CD14-positive monocyte (primary cell): Measurements from ENCODE around the gene CYB561A3. TPM values are rescaled to one million over a fixed set of nuclear protein-coding genes. Genes with fewer than 3 reads are reported as not detected.
A peak's percentile ranks its signal among the peaks of the same experiment; 100 is the strongest.

Experiments used
- DNase-seq, 3 donors: peaks; one replicate each; pipeline ENCODE4 v3.0.0-alpha.2; 2011 to 2022
- H2AFZ ChIP-seq: 2 replicates; pipeline ENCODE4 v1.6.0; 2012; ENCODE audit warnings: mild to moderate bottlenecking, low read depth, low read length, inconsistent platforms; ENCODE audit not compliant: insufficient read depth, poor library complexity, severe bottlenecking
- H3K27ac ChIP-seq, 2 donors: 1 replicate in 1 of 2; 2 replicates in 1 of 2; pipeline ENCODE4 v1.5.1; 2012 to 2013; ENCODE audit warnings: low read length in 2 of 2, control low read depth in 1 of 2, inconsistent platforms in 1 of 2, low read depth in 1 of 2, mild to moderate bottlenecking in 1 of 2
- H3K27me3 ChIP-seq, 2 donors: one replicate each; pipeline versions ENCODE4 v1.6.0 to v1.6.1; 2011 to 2013; ENCODE audit warnings: low read length in 2 of 2; ENCODE audit not compliant: control insufficient read depth in 2 of 2, insufficient read depth in 2 of 2
- H3K36me3 ChIP-seq, 2 donors: replicated peaks in 1 of 2; 1 replicate in 1 of 2; 2 replicates in 1 of 2; pipeline versions ENCODE4 v1.5.1 to v1.6.1; 2012 to 2013; ENCODE audit warnings: low read length in 2 of 2, control low read depth in 1 of 2, inconsistent platforms in 1 of 2, mild to moderate bottlenecking in 1 of 2; ENCODE audit not compliant: insufficient read depth in 2 of 2, control insufficient read depth in 1 of 2
- H3K4me1 ChIP-seq, 2 donors: 1 replicate in 1 of 2; 2 replicates in 1 of 2; pipeline versions ENCODE4 v1.5.1 to v1.6.1; 2012 to 2013; ENCODE audit warnings: low read length in 2 of 2, control low read depth in 1 of 2, inconsistent platforms in 1 of 2, mild to moderate bottlenecking in 1 of 2, moderate library complexity in 1 of 2; ENCODE audit not compliant: insufficient read depth in 2 of 2, control insufficient read depth in 1 of 2
- H3K4me2 ChIP-seq: replicated peaks from 2 replicates; pipeline ENCODE3; 2012; ENCODE audit warnings: low read length, moderate library complexity, mild to moderate bottlenecking; ENCODE audit not compliant: poor library complexity, severe bottlenecking; ENCODE audit errors: extremely low read depth
- H3K4me3 ChIP-seq, 3 experiments: fragments of 200-600 bp in 1 of 3; sonication (generic) in 1 of 3; replicated peaks in 1 of 3; 1 replicate in 2 of 3; 2 replicates in 1 of 3; pipeline ENCODE4 v1.5.1; 2011 to 2013; ENCODE audit warnings: low read length in 3 of 3, mild to moderate bottlenecking in 3 of 3, control low read depth in 2 of 3, low read depth in 2 of 3, inconsistent platforms in 1 of 3, moderate library complexity in 1 of 3
- H3K79me2 ChIP-seq: 2 replicates; pipeline ENCODE4 v1.6.0; 2012; ENCODE audit warnings: mild to moderate bottlenecking, control low read depth, inconsistent platforms, low read length, moderate library complexity; ENCODE audit not compliant: insufficient read depth
- H3K9ac ChIP-seq: 2 replicates; pipeline ENCODE4 v1.6.0; 2017; ENCODE audit warnings: low read length, mild to moderate bottlenecking; ENCODE audit not compliant: insufficient read depth, poor library complexity, severe bottlenecking
- H3K9me3 ChIP-seq, 2 donors: replicated peaks in 1 of 2; 1 replicate in 1 of 2; 2 replicates in 1 of 2; pipeline versions ENCODE4 v1.5.1 to v1.6.1; 2012 to 2013; ENCODE audit warnings: low read length in 2 of 2, control low read depth in 1 of 2; ENCODE audit not compliant: control insufficient read depth in 1 of 2, insufficient read depth in 1 of 2
- H4K20me1 ChIP-seq: 2 replicates; pipeline ENCODE4 v1.6.0; 2012; ENCODE audit warnings: mild to moderate bottlenecking, low read length, control low read depth, moderate library complexity; ENCODE audit not compliant: insufficient read depth
- H3K27ac Mint-ChIP-seq, 7 donors: one replicate each; pipeline ENCODE4 v1.8.0; 2020; ENCODE audit warnings: mild to moderate bottlenecking in 7 of 7, mixed read lengths in 7 of 7, moderate library complexity in 6 of 7, inconsistent platforms in 2 of 7
- H3K27me3 Mint-ChIP-seq, 3 donors: one replicate each; pipeline ENCODE4 v1.8.0; 2021 to 2022; ENCODE audit warnings: low read depth in 3 of 3, mild to moderate bottlenecking in 3 of 3, mixed read lengths in 3 of 3, moderate library complexity in 3 of 3, inconsistent platforms in 1 of 3
- H3K36me3 Mint-ChIP-seq, 2 donors: one replicate each; pipeline ENCODE4 v1.8.0; 2020; ENCODE audit warnings: mixed read lengths in 2 of 2, inconsistent platforms in 1 of 2, mild to moderate bottlenecking in 1 of 2
- H3K4me1 Mint-ChIP-seq: one replicate; pipeline ENCODE4 v1.8.0; 2020; ENCODE audit warnings: mild to moderate bottlenecking, mixed read lengths
- H3K4me3 Mint-ChIP-seq, 2 donors: one replicate each; pipeline ENCODE4 v1.8.0; 2020; ENCODE audit warnings: mild to moderate bottlenecking in 2 of 2, mixed read lengths in 2 of 2, moderate library complexity in 1 of 2
- H3K9me3 Mint-ChIP-seq, 7 donors: one replicate each; pipeline ENCODE4 v1.8.0; 2020 to 2022; ENCODE audit warnings: mixed read lengths in 7 of 7, mild to moderate bottlenecking in 6 of 7, moderate library complexity in 6 of 7, inconsistent platforms in 2 of 7
- WGBS: methylation state at CpG from one replicate; pipeline ENCODE4 v1.1.5; 2013; ENCODE audit warnings: missing lambda C conversion rate; ENCODE audit not compliant: insufficient coverage; 5-methylcytosine and 5-hydroxymethylcytosine counted together
- intact Hi-C, 2 donors: fragments of 100-400 bp; cut with micrococcal nuclease; formaldehyde crosslinking; loops; one replicate each; pipeline versions ENCODE4 v1.15.0 to v1.15.1; 2023
- polyA minus RNA-seq: library from RNA; depleted of rRNA, polyadenylated mRNA; stranded (reverse); fragments of >200 nt; gene quantifications from 2 replicates; pipeline ENCODE4 v1.2.3, GENCODE V29; 2012
- polyA plus RNA-seq, 3 donors: library from polyadenylated mRNA; depleted of rRNA in 1 of 3; unstranded in 2 of 3; stranded (reverse) in 1 of 3; fragments of 300-500 nt in 2 of 3; fragments of >200 nt in 1 of 3; fragmentation: Illumina TruSeq in 2 of 3; gene quantifications; 1 replicate in 2 of 3; 2 replicates in 1 of 3; pipeline ENCODE4 v1.2.3, GENCODE V29; 2012 to 2021
- total RNA-seq, 12 experiments: library from RNA in 1 of 12; stranded (reverse) in 1 of 12; fragments of 120-200 nt in 1 of 12; gene quantifications; one replicate each; pipeline ENCODE4 v1.2.4 and lab custom pipeline; 2013 to 2026; ENCODE audit warnings: mixed read lengths in 6 of 12, inconsistent platforms in 1 of 12
- TF ChIP-seq, protein P1 (sequence below): fragments of 200-600 bp; IDR thresholded peaks from one replicate; pipeline ENCODE4 v1.8.0; 2022; ENCODE audit warnings: antibody characterized with exemption, mild to moderate bottlenecking

Gene CYB561A3, protein sequence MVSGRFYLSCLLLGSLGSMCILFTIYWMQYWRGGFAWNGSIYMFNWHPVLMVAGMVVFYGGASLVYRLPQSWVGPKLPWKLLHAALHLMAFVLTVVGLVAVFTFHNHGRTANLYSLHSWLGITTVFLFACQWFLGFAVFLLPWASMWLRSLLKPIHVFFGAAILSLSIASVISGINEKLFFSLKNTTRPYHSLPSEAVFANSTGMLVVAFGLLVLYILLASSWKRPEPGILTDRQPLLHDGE
- 26.9 TPM for total RNA-seq (2013)
- polyA plus RNA-seq (100 to 1,000 TPM in 2 of 3 donors, 10 to 100 TPM in 1; 79.7 to 112 (median 112) TPM), polyA minus RNA-seq (25.1 and 48.9 TPM in 2 replicates), total RNA-seq (lab: John Stamatoyannopoulos, UW) (87.2 to 244 (median 157) reads per million in 11 experiments)

DNA sequence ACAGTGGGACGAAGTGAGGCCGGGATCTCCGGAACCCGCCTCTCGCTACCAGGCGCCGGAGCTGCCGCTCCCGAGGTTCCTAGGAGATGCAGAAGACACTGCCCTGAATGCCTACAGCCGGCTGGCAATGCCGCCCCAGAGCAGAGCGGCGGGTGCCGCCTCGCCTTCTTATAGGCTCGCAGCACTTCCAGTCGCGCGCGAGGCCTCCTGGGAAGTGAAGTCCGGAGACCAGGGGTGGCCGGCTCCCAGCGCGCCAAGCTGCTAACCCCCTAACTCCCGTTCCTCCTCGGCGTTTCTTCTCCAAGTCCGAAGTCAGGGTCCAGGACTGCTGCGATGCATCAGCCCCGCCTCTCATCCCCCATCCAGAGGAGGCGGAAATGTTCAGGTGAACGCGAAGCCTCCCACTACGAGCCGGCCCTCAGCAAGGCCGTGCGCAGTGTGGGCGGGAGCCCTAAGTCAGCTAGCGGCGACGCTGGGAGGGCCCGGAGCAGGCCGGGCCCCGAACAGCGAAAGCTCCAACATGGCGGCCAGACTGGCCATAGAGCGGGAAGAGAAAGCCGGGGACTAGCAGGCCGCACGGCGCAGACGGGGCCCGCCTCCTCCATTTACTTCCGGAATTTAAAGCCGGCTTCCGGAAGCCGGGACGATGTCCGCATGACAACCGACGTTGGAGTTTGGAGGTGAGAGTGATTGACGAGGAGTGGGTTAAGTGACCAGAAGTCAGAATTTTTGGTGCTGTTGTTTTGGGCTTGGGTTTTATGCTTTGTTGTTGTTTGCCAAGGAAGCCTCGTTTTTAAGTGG lies at the start of gene CYB561A3, which contains the start of gene TMEM138:
Gene CYB561A3, minus strand, starts transcription at position 142 of the 801 bp plus-strand sequence. CDS start 5,169 bp downstream, outside the sequence.
Gene TMEM138, plus strand, starts transcription at position 634 of the 801 bp plus-strand sequence. CDS start 2,017 bp downstream, outside the sequence.
- peak within 1 kb of the TSS; percentile 95 for H3K4me2 ChIP-seq
- intact Hi-C loops, result loop anchor here in 1 of 2 donors (1.0 kb wide), 1 partner anchor 14 kb away; no protein-coding TSS in a partner anchor

More for the DNA sequence above, at the start of gene CYB561A3, which contains the start of gene TMEM138:
- WGBS, result under 1% methylated on average over 60 of the region's 63 CpGs
- Histone ChIP-seq H3K4me3 (peak within 1 kb of the TSS; percentile 65 to 89 (median 79)), H4K20me1 (no peaks in the 10 kb centered on the region), H3K9ac (peak within 1 kb of the TSS; percentile 93), H3K27me3 (no peaks in the 10 kb centered on the region), H3K4me1 (peaks cover 60 to 65% of the 10 kb centered on the region in 2 donors), H2AFZ (peak within 1 kb of the TSS; percentile 88), H3K36me3 (peaks cover 26 to 36% of the 10 kb centered on the region in 2 donors), H3K27ac (peak within 1 kb of the TSS; percentile 97 to 99), H3K79me2 (peaks cover 53% of the 10 kb centered on the region), H3K9me3 (no peaks in the 10 kb centered on the region)
- Mint-ChIP-seq H3K36me3 (peaks cover 24 to 34% of the 10 kb centered on the region in 2 donors), H3K27ac (peak within 1 kb of the TSS; percentile 97 to 100 (median 100)), H3K4me1 (peaks cover 57% of the 10 kb centered on the region), H3K4me3 (peak within 1 kb of the TSS; percentile 97 to 100), H3K27me3 (no peaks in the 10 kb centered on the region), H3K9me3 (no peaks in the 10 kb centered on the region)
- TF ChIP-seq, protein P1, sequence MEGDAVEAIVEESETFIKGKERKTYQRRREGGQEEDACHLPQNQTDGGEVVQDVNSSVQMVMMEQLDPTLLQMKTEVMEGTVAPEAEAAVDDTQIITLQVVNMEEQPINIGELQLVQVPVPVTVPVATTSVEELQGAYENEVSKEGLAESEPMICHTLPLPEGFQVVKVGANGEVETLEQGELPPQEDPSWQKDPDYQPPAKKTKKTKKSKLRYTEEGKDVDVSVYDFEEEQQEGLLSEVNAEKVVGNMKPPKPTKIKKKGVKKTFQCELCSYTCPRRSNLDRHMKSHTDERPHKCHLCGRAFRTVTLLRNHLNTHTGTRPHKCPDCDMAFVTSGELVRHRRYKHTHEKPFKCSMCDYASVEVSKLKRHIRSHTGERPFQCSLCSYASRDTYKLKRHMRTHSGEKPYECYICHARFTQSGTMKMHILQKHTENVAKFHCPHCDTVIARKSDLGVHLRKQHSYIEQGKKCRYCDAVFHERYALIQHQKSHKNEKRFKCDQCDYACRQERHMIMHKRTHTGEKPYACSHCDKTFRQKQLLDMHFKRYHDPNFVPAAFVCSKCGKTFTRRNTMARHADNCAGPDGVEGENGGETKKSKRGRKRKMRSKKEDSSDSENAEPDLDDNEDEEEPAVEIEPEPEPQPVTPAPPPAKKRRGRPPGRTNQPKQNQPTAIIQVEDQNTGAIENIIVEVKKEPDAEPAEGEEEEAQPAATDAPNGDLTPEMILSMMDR, result no peak
- DNase-seq, result peak; percentile 92 to 95 (median 92)
